ENCODE data around the gene TM9SF2.
"Not testable (repeated sequence)": the region's sequence is repeated elsewhere in the genome, so short reads cannot be mapped to it uniquely, and the experiment has no call there.

Gene TM9SF2

DNA sequence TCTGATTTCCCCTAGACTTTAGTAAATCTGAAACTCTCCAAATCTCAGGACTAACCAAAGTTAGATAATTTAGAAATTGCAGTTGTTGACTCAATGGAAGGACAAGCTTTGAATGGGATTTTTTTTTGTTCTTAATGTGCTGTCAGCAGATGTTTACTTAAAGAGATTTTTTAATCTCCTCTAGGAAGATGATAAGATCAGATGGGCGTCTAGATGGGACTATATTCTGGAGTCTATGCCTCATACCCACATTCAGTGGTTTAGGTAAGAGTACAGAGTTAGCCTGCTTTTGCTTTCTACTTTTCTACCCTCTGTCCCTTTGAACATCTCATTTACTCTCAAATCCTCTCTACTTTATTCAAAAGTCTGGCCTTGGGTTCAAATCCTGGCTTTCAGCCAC, 39.3 kb downstream of the TM9SF2 start:
- DNase-seq, result no peak

DNA sequence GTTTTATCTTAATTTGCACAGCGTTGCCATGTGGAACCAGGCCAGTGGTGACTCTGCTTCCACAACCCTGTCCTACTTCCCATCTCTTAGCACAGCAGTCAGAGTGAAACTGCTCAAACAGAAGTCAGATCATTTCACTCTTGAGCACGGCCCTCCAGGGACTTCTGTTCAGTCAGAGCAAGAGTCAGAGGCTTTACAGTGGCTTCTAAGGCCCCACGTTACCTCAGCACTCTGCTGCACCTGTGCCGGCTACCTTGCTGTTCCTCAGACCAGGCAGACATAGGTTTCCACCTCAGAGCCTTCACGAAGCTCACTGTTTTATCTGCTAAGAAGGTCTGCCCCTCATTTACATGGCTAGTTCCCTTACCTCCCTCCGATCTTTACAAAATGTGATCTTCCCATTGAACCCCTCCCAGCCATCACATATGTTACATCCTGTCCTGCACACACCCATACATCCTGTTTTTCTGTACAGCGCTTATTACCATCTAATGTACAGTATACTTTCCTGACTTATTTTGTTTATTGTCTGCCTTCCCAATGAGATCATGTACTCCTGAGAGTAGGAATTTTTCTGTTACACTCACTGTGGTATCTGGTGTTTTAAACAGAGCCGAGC, 41.6 kb downstream of the TM9SF2 start:
- no peak for DNase-seq

DNA sequence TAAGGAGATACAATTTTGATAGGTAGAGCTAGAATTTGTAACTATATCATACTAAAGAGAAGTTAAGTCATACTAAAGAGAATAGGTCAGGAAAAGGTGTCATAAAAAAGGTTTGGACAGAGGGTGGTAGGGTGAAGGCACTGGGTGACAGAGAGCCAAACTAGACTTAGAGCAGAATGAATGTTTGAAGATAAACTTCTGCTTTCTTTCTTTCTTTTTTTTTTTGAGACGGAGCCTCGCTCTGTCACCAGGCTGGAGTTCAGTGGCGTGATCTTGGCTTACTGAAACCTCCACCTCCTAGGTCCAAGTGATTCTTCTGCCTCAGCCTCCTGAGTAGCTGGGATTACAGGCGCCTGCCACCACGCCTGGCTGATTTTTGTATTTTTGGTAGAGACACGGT, 44.1 kb downstream of the TM9SF2 start:
- no peak for DNase-seq

DNA sequence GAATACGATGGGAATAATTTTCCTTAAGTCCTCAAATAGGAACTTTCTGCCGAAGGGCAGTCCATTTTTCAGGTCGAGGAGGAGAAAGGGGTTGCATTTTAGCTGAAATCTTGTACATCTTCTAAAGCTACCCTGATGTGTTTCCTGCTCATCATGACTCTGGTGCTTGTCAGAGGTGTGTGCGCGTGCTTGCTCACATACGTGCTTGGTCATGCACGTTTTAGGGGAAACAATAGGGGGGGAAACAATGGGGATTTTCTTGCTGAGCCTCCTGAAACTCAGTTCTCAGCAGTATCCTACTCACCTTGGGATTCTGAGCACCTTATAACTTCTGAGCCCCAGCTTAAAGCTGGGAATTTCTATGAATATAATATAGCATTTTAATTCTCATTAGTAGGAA, 44.7 kb downstream of the TM9SF2 start:
- no peak for DNase-seq

DNA sequence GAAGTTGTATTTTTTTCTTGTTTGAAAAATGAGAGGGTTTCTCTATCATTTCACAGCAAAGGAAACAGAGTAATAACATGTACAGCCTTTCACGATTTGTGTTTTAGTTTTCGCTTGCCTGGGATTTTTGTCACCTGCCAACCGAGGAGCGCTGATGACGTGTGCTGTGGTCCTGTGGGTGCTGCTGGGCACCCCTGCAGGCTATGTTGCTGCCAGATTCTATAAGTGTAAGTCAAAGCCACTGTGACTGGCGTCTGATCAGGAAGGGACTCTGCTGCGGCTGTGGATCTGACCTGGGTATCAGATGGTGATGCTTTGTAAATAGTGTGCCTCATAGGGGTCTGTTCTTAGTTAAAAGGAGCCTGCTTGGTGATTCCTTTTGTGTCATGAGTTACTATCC, 45.6 kb downstream of the TM9SF2 start:
- no peak for DNase-seq

DNA sequence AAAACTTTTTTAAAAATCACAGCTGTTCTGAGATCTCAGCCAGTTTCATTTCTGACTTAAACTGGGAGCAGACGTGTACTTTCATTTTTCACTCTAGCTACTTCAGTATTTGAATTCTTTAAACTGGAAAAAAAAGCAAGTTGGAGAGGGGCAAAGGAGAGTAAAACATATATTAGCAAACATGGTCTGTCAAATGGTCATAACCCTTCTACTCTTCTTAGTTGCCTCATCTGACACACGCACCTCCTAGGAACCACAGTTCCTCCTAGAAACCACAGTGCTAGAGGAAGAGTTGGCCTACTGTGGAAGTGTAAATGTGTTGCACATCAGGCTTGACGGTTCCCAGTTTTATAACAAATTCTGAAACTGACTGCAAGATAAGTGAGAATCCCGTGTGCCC, 47.2 kb downstream of the TM9SF2 start:
- DNase-seq, result no peak

DNA sequence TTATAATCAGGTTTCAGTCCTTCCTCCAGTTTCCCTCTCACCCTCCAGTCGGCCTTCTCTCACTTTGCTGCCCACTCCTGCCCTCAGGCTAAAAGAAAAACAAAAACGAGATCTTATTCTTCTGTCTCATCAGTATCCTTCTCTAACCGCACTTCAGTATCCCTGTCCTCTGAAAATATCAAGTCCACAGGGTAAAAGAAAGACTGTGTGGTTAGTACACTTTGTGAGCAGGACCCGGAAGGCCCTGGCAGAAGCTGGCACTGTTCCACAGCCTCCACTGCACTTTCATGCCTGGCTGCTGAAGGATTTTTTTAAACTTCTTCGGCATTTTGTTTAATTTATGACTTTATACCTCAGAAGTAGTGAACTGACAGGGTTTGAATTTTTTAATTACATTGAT, 51.8 kb downstream of the TM9SF2 start:
- DNase-seq, result no peak

DNA sequence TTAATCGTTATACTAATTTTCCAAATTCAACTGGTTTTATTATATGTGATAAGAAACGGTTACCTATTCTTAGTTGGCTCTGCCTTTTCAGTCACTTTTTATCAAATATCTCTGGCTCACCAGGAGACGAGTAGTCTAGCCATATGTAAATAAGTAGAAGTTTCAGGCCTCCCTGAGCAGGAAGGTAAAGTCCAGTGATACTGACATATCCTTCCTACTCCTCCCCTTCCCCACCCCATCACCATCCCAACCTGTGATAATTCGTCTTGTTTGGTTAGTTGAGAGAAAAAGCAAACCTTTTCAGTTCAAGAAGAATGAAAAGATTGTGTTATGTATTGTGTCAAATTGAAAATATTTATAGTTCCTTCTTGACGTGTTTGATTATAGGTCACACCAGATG, 53.9 kb downstream of the TM9SF2 start:
- no peak for DNase-seq

DNA sequence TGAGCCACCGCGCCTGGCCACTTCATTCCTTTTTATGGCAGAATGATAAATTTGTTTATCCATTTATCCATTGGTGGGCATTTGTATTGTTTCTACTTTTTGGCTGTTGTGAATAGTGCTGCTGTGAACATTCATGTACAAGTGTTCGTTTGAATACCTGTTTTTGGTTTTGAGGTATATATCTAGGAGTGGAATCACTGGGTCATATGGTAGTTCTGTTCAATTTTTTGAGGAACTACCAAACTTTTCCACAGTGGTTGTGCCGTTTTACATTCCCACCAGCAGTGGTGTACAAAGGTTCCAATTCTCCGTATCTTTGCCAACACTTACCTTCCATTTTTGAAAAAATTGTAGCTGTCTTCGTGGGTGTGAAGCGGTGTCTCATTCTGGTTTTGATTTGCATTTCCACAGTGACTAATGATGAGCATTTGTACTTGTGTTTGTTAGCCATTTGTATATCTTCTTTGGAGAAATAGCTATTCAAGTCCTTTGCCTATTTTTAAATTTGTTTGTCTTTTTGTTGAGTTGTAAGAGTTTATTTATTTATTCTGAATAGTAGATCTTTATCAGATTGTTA, 55.7 kb downstream of the TM9SF2 start:
- DNase-seq, result no peak

DNA sequence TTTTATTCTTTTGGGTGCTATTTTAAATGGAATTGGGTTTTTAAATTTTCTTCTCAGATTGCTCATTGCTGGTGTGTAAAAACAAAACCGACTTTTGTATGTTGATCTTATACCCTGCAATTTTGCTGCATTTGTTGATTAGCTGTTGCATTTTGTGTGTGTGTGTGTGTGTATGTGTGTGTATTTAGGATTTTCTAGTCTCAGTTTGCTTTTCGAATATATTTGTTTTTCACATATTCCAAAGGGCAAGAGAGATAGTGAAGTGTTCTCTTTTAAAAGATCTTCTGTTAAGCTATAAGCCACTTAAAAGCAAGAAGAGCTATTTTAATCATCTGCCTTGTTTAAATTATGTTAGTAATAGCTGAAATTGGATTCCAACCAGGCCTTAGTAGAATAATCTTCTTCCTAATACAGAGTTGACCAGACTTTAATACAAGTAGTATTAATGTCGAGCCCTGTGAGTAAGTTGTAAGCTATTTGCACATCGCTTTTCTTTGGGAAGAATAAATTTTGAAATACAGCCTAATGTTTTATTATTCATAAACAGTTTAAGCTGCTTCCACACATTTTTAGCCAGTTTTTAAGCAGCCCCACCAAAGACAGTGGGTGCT, 57.4 kb downstream of the TM9SF2 start:
- DNase-seq, result no peak

DNA sequence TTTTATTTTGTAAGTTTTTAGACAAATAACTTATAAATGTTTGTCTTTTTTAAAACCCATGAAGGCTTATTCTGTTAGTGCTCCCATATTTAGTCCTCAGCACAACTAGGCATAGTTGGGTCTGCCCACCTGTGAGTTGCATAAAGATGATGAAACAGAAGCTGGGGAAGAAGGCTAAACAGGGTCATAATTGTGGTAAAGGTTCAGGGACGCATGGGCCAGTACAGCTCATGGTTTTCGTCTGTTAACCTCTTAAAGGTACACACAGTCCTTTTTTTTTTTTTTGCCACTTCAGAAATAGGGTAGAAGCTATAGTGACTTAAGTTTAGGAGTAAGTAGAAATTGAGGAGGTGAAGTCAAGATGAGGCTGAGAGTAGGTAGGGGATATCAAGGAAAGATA, 58.3 kb downstream of the TM9SF2 start:
- DNase-seq, result no peak

DNA sequence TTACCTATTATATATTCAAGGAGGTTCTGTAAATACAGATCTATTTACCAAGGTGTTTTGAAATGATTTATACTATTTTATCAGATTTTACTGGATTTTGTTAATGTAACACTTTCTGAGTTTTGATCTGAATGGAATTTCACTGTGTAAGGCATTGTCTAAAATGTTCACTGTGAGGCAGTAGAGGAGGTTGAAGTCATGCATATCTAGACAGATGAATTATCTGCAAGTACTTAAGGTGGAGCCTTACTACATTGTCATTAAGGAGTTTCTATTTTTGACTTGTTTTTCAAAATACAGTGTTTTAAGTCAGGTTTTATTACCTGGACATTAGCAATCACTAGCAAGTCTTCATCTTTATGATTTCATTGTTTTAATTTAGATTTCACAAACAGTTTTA, 62.1 kb downstream of the TM9SF2 start:
- DNase-seq, result no peak

DNA sequence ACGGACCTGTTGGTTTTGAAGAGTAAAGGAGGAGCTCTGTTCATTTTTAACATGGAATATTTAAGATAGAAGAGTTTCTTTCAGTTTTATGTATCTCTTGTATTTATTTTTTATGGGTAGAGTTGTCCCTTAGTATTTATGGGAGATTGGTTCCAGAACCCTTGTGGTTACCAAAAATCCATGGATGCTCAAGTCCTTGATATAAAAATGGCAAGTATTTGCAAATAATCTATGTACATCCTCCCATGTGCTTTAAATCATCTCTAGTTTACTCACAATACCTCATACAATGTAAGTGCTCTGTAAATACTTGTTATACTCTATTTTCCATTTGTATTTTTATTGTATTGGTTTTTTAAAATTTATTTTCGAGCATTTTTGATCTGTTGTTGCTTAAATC, 63.1 kb downstream of the TM9SF2 start:
- DNase-seq, result no peak

DNA sequence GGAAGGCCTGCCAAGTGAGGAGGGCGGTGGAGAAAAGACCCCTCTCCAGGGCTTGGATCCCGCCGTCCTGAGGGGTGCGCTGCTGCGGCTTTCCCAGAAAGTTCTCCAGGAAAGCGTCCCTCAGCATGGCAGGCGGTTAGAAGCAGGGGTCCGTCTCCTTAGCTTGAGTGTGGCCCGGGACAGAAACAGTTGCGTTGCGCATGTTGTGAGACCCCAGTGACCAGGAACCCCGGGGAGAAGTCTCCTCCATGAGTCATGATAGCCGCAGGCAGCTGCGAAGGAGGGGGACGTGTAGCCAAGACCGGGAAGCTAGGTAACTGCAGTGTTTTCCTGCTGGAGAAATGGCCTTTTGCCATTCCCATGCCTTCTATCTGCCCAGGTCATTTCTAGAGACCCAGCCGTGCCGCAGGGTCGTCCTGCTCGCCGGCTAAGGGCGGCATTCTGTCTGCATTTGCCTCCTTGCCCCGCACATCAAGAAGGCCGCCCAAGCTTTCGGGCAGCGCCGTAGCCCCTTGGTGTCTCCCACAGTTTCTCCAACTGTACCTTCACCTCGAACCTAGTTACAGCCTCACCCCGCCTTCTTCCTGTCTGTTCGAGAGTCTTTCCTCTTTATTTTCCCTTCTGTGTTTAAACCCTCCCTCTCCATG, 64.3 kb downstream of the TM9SF2 start:
- DNase-seq, result no peak

DNA sequence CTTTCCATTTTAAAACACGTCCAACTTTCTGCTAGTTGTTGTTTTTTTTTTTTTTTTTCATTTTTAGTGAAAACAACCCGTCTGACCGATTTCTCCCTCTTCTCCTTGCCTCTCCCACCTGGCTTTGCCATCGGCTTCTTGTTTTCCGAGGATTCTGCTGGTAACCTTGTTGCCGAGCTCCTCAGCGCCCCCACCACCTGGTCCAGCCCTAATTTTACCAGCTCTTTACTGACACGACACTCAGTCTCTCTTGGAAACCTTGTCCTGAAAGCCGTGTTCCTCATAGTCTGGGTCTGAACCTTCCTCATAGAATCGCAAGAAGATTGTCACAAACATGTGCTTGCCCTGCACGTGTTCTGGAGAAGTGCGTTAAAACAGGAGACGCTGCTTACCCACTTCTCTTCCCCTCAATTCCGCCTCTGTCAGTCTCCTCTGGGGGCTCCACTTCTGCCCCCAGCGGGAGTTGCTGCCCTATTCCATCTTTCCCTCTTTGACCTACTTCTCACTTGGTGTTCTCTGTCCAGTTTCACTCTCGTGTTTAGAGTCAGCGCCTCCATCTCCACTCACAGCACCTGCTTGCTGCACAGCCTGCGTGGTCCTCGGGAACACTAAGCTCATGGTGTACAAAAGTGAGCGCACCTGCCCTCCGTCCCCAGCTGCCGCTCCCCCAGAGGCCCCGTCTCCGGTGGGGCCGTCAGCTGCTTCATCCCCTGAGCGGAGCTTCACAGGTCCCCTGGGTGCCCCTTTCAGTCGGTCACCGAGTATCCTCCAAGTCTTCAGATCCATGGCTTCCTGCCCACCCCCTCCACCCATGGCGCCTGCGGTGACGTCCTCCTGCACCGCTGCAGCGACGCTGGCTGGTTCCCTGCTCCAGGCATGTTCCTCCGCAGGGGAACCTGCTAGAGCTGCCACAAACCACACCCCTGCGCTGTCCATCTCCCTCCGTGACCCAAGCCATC, 65.1 kb downstream of the TM9SF2 start:
- DNase-seq, result no peak

DNA sequence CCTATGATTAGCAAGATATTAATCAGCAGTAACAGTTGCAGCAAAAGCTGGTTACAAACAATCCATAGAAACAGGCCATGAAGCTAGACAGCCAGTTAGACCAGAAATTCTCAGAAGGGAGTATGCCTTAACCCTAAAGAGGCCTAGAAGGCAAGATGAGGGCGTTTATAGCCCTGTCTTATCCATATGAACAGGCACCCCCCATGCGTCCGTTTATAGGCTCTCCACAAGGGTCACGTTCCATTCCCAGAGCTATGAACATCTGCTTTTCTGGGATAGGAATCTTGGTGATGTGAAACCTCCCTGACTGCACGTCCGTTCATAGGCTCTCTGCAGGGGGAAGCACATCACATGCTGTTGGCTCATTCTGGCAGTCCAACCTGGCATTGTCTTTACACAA, 67.6 kb downstream of the TM9SF2 start:
- not testable (repeated sequence) for DNase-seq

DNA sequence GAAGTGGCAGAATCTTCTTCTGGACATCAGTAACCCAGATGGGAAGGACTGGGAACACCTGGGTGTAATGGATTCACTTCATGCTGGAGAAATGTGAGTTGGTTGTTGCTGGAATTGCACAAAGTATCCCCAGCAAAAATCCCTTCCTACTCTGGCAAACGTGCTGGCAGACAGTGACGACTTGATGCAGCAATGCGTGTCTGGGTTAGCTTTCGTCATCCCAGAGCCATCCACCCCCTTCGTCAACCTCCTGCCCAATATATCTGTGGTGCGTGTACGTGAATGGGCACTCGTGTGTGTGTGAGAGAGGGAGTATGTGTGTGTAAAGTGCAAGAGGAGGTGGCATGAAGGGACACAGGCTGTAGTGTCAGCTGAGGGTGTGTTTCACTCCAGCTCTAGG, 70.9 kb downstream of the TM9SF2 start:
- no peak for DNase-seq

DNA sequence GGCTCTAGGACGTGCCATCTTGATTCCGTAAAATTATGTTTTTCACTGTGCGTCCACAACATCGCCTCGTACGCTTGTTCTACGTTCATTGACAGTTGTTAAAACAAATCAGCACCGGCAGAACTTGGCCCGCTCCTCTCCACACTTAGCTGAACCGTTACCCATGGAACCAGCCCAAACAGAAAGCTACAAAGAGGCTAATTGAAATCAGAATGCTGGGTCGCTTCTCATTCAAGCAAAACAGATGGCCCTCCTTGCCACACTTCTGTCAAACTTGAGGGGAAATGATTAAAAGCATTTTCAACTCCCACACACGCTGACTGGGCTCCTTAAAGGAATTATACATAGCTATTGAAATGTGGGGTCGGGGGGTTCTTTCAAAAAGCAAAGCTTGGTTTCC, 71.6 kb downstream of the TM9SF2 start:
- no peak for DNase-seq

DNA sequence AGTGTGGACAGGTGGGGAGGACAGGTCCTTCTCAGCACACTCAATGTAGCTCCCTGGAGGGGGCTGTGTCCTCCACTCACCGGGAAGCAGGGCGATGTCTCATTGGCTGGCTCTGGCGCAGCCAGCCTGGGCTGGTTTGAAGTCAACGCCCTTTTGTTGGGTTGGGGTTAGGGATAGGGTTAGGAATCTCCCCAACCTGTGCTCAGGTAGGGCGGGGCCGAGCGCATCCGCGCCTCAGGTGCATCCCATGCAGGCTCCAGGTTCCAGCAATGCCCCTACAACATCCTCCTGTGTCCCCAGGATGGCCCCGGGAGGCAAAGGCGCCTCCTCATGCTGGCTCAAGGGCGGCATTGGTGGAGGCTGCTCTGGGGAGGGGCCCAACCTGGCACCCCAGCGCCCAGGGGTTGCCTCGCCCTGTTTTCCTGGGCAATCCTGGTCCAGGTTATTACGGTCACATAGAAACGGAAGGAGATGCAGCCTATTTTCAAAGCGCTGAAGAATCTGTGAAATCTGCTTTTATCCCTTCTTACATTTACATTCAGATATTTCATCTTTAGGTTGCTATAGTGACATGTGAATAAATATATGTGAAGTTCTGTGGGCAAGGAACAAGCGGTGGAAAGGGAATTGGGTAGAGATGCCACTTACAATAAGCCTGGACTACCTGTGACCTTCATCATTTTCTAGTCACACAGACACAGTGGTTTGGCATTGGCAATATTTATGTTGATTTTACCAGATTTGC, 74.3 kb downstream of the TM9SF2 start:
- no peak for DNase-seq

DNA sequence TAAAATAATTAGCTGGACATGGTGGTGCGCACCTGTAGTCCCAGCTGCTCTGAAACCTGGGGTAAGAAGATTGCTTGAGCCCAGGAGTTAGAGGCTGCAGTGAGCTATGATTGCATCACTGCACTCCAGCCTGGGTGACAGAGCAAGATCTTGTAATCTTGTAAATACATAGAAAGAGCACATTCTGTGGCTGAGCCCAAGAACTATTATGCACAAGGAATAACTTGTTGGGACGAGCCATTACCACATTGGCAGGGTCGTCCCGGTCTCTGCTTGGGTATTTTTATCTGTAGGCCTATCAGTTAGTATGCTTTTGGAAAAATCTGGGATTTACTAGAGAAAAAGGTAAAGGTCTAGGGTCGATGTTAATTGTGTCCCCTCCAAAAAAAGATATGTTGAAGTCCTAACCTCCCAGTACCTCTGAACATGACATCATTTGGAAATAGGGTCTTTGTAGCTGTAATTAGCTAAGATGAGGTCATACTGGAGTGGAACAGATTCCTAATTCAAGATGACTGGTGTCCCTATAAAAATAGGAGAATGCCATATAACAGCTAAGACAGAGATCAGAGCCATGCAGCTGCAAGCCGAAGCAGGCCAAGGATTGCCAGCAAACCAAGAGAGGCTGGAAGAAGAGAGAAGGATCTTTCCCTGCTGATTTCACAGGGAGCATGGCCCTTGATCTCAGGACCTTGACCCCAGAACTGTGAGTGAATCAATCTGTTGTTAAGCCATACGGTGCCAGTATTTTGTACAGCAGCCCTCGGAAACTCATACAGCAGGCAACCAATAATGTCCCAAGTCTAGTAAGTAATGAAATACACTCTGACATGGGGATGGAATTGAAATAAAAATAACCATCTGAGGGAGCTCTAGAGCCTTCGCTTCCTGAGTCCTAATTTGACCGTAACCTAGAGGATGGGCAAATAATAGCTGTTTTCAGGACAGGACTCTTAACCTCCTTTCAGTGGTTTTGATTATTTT, 77.0 kb downstream of the TM9SF2 start:
- DNase-seq, result no peak
